ENCODE measurements around the gene KDM7A.

DNA sequence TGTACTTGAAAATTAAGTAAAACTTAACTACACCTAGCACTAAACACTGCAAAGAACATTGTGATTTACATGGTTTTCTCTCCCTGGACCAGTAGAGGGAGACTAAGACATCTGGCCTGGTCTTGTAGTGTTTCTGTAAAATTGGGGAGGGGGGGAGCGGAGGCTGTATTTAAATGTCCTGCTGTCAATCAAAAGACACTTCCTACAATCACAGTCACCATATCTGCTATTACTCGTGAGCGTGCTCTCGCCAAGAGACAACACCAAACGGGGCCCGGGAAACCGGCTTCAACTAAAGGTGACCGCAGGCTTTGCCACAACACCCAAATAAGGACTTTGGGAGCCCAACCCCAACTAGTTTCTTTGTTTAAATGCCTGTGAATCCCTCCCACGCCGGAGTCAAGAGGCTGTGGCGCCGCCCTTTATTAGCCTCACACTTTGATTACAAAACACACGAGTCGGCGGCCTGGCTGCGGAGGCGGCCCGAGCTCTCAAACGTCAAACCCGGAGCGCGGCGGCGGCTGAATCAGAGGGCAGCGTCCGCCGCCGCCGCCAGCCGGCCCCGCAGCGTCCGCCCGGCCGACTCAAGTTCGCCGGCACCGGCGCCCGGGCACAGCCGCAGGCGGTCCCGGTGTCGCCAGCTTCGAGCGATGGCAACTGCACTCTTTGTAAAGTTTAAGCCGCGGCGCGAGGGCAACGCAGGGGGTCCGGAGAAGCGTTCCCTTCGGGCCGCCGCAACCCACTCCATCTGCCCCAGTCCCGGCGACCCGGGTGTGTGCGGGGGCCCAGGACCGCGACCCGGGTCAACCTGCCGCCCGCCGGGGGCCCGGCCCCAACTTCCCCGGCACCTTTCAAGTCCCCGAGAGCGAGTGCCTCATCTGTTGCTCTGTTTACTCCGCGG is 1.3 kb downstream of the KDM7A start:
- TF ChIP-seq, protein P1, sequence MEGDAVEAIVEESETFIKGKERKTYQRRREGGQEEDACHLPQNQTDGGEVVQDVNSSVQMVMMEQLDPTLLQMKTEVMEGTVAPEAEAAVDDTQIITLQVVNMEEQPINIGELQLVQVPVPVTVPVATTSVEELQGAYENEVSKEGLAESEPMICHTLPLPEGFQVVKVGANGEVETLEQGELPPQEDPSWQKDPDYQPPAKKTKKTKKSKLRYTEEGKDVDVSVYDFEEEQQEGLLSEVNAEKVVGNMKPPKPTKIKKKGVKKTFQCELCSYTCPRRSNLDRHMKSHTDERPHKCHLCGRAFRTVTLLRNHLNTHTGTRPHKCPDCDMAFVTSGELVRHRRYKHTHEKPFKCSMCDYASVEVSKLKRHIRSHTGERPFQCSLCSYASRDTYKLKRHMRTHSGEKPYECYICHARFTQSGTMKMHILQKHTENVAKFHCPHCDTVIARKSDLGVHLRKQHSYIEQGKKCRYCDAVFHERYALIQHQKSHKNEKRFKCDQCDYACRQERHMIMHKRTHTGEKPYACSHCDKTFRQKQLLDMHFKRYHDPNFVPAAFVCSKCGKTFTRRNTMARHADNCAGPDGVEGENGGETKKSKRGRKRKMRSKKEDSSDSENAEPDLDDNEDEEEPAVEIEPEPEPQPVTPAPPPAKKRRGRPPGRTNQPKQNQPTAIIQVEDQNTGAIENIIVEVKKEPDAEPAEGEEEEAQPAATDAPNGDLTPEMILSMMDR (conservative IDR thresholded peaks at IDR 0.05; ENCODE audit: low read length): peak; percentile 94
- TF ChIP-seq EZH2phosphoT487 (IDR thresholded peaks at IDR 0.05; ENCODE audit: borderline replicate concordance, low read depth, low read length): no peak

Measured in OCI-LY7 (cell line).